IMR-90 (cell line): Measurements from ENCODE around the gene VMO1. TPM values are rescaled to one million over a fixed set of nuclear protein-coding genes. Genes with fewer than 3 reads are reported as not detected.

Source experiments
- ATAC-seq: fragments of 200-7000 bp; cut with Tn5 transposase; 2 replicates; pipeline ENCODE4 v1.9.1; 2020; ENCODE audit warnings: low read depth, mild to moderate bottlenecking, moderate library complexity
- BruUV-seq: library from RNA; stranded (reverse); fragments of 400-500 nt; replicated peaks from 2 replicates; lab custom pipeline; 2021; lab: Mats Ljungman, UMichigan
- CTCF ChIA-PET: fragments of 300-600 bp; formaldehyde crosslinking; extraction: SDS; loops from one replicate; lab custom pipeline; 2021; ENCODE audit warnings: antibody characterized with exemption; lab: Yijun Ruan, JAX
- POLR2A ChIA-PET: fragments of 300-600 bp; sonication (Branson Sonifier 250); formaldehyde crosslinking; loops from one replicate; lab custom pipeline; 2022; ENCODE audit warnings: antibody characterized with exemption; ENCODE audit not compliant: unreplicated experiment; lab: Charles Lee
- DNase-seq: peaks from one replicate; pipeline ENCODE4 v3.0.0; 2013
- H2AFZ ChIP-seq: replicated peaks from 2 replicates; pipeline ENCODE3; 2013; ENCODE audit warnings: low read length, mild to moderate bottlenecking; ENCODE audit not compliant: poor library complexity
- H2AK5ac ChIP-seq: 2 replicates; pipeline ENCODE4 v1.6.1; 2013; ENCODE audit warnings: low read depth, low read length, inconsistent platforms
- H2AK9ac ChIP-seq: replicated peaks from 2 replicates; pipeline ENCODE3; 2013; ENCODE audit warnings: mild to moderate bottlenecking, low read depth, low read length, moderate library complexity; ENCODE audit not compliant: poor library complexity
- H2BK120ac ChIP-seq: 2 replicates; pipeline ENCODE4 v1.6.1; 2013; ENCODE audit warnings: low read depth, low read length, inconsistent platforms
- H2BK15ac ChIP-seq: 3 replicates; pipeline ENCODE4 v1.6.1; 2013; ENCODE audit warnings: low read depth, low read length, inconsistent platforms
- H2BK20ac ChIP-seq: 2 replicates; pipeline ENCODE4 v1.6.1; 2013; ENCODE audit warnings: low read depth, mild to moderate bottlenecking, inconsistent platforms, low read length, moderate library complexity
- H2BK5ac ChIP-seq: 2 replicates; pipeline ENCODE4 v1.6.1; 2013; ENCODE audit warnings: mild to moderate bottlenecking, low read depth, low read length, inconsistent platforms; ENCODE audit not compliant: poor library complexity, severe bottlenecking
- H3K14ac ChIP-seq: replicated peaks from 2 replicates; pipeline ENCODE4 v1.6.1; 2013; ENCODE audit warnings: low read depth, low read length, inconsistent platforms
- H3K18ac ChIP-seq: 2 replicates; pipeline ENCODE4 v1.6.1; 2013; ENCODE audit warnings: low read depth, low read length, control low read depth
- H3K23ac ChIP-seq: 2 replicates; pipeline ENCODE4 v1.6.1; 2013; ENCODE audit warnings: low read depth, low read length, inconsistent platforms
- H3K27ac ChIP-seq: 2 replicates; pipeline ENCODE4 v1.5.1; 2013; ENCODE audit warnings: mild to moderate bottlenecking, control low read depth, low read length; ENCODE audit not compliant: insufficient read depth
- H3K27me3 ChIP-seq: 2 replicates; pipeline ENCODE4 v1.6.1; 2013; ENCODE audit warnings: low read length; ENCODE audit not compliant: control insufficient read depth, insufficient read depth
- H3K36me3 ChIP-seq: 2 replicates; pipeline ENCODE4 v1.6.1; 2013; ENCODE audit warnings: low read length, mixed read lengths; ENCODE audit not compliant: control insufficient read depth, insufficient read depth
- H3K4ac ChIP-seq: 2 replicates; pipeline ENCODE4 v1.6.1; 2013; ENCODE audit warnings: low read depth, low read length, inconsistent platforms
- H3K4me1 ChIP-seq: 2 replicates; pipeline ENCODE4 v1.6.1; 2013; ENCODE audit warnings: low read length, mixed read lengths; ENCODE audit not compliant: control insufficient read depth, insufficient read depth
- H3K4me2 ChIP-seq: 2 replicates; pipeline ENCODE4 v1.6.1; 2013; ENCODE audit warnings: low read depth, mild to moderate bottlenecking, control low read depth, low read length, moderate library complexity
- H3K4me3 ChIP-seq: 2 replicates; pipeline ENCODE4 v1.5.1; 2013; ENCODE audit warnings: low read depth, mild to moderate bottlenecking, control low read depth, low read length, moderate library complexity; ENCODE audit not compliant: insufficient read depth
- H3K56ac ChIP-seq: 2 replicates; pipeline ENCODE4 v1.6.1; 2013; ENCODE audit warnings: low read length, inconsistent platforms; ENCODE audit not compliant: insufficient read depth; ENCODE audit errors: extremely low read depth
- H3K79me1 ChIP-seq, 2 experiments: 2 replicates each; pipeline ENCODE4 v1.6.1; 2013; ENCODE audit warnings: low read length in 2 of 2, inconsistent platforms in 1 of 2, low read depth in 1 of 2
- H3K9ac ChIP-seq: 2 replicates; pipeline ENCODE4 v1.6.1; 2013; ENCODE audit warnings: low read depth, low read length, control low read depth
- H3K9me1 ChIP-seq: 2 replicates; pipeline ENCODE4 v1.6.1; 2013; ENCODE audit warnings: low read length, inconsistent platforms; ENCODE audit not compliant: insufficient read depth
- H3K9me3 ChIP-seq: 2 replicates; pipeline ENCODE4 v1.6.1; 2013; ENCODE audit warnings: low read length; ENCODE audit not compliant: control insufficient read depth, insufficient read depth
- H4K20me1 ChIP-seq: 2 replicates; pipeline ENCODE4 v1.6.1; 2013; ENCODE audit warnings: low read length, inconsistent platforms; ENCODE audit not compliant: insufficient read depth
- H4K5ac ChIP-seq: 2 replicates; pipeline ENCODE4 v1.6.1; 2013; ENCODE audit warnings: mild to moderate bottlenecking, low read depth, low read length, control low read depth
- H4K8ac ChIP-seq, 2 experiments: 2 replicates each; pipeline ENCODE4 v1.6.1; 2013; ENCODE audit warnings: low read depth in 2 of 2, low read length in 2 of 2, control low read depth in 1 of 2, inconsistent platforms in 1 of 2
- H4K91ac ChIP-seq: 2 replicates; pipeline ENCODE4 v1.6.1; 2013; ENCODE audit warnings: low read depth, low read length, inconsistent platforms; ENCODE audit not compliant: insufficient read depth
- BHLHE40 ChIP-seq: fragments of 150-350 bp; IDR thresholded peaks from 2 replicates; pipeline ENCODE4 v1.6.1; 2016; ENCODE audit warnings: mild to moderate bottlenecking, low read depth, low read length
- CEBPB ChIP-seq: IDR thresholded peaks from 2 replicates; pipeline ENCODE4 v1.6.1; 2012; ENCODE audit warnings: low read depth, low read length, improper control_type of control experiment
- CHD1 ChIP-seq: IDR thresholded peaks from 2 replicates; pipeline ENCODE4 v1.6.1; 2012; ENCODE audit warnings: low read depth, low read length, improper control_type of control experiment
- ELK1 ChIP-seq: fragments of 150-350 bp; IDR thresholded peaks from 2 replicates; pipeline ENCODE4 v1.6.1; 2016; ENCODE audit warnings: low read depth, mild to moderate bottlenecking, low read length, moderate library complexity, borderline replicate concordance
- FOS ChIP-seq: fragments of 150-350 bp; IDR thresholded peaks from 2 replicates; pipeline ENCODE4 v1.6.1; 2016; ENCODE audit warnings: low read depth, low read length
- MAFK ChIP-seq: IDR thresholded peaks from 2 replicates; pipeline ENCODE4 v1.6.1; 2012; ENCODE audit warnings: low read depth, low read length, improper control_type of control experiment
- MXI1 ChIP-seq: IDR thresholded peaks from 2 replicates; pipeline ENCODE4 v1.6.1; 2012; ENCODE audit warnings: low read depth, mild to moderate bottlenecking, low read length, moderate library complexity, borderline replicate concordance
- NFE2L2 ChIP-seq: fragments of 150-350 bp; IDR thresholded peaks from 2 replicates; pipeline ENCODE4 v1.6.1; 2016; ENCODE audit warnings: low read depth, mild to moderate bottlenecking, low read length
- RAD21 ChIP-seq: IDR thresholded peaks from 2 replicates; pipeline ENCODE4 v1.6.1; 2012; ENCODE audit warnings: low read length, improper control_type of control experiment
- RCOR1 ChIP-seq: IDR thresholded peaks from 2 replicates; pipeline ENCODE4 v1.6.1; 2012; ENCODE audit warnings: mild to moderate bottlenecking, low read length, improper control_type of control experiment; ENCODE audit not compliant: insufficient replicate concordance
- SMC3 ChIP-seq: fragments of 150-350 bp; IDR thresholded peaks from 2 replicates; pipeline ENCODE4 v1.6.1; 2016; ENCODE audit warnings: low read depth, mild to moderate bottlenecking, antibody characterized with exemption, low read length, moderate library complexity
- WGBS, 2 experiments: methylation state at CpG; one replicate each; pipeline versions ENCODE4 v1.1.5 to v1.1.7; 2013; ENCODE audit warnings: missing lambda C conversion rate in 2 of 2; ENCODE audit not compliant: insufficient read length in 1 of 2; ENCODE audit errors: extremely low coverage in 2 of 2; 5-methylcytosine and 5-hydroxymethylcytosine counted together
- dilution Hi-C: fragments of 300-500 bp; cut with HindIII; formaldehyde crosslinking; loops from one replicate; pipeline ENCODE4 v1.14.3; 2018; ENCODE audit warnings: low sequenced_read_pairs; ENCODE audit not compliant: unreplicated experiment
- in situ Hi-C: fragments of 300-500 bp; cut with MboI; formaldehyde crosslinking; loops from 3 replicates; pipeline ENCODE4 v1.14.3; 2019; ENCODE audit warnings: low sequenced_read_pairs, inconsistent platforms, mixed read lengths
- intact Hi-C: fragments of 100-400 bp; cut with micrococcal nuclease; formaldehyde crosslinking; loops from 2 replicates; pipeline ENCODE4 v1.10.0; 2022
- polyA plus RNA-seq, 3 experiments: library from polyadenylated mRNA; depleted of rRNA; stranded (reverse); fragments of >200 nt; gene quantifications; 2 replicates each; pipeline ENCODE4 v1.2.3, GENCODE V29; 2012; ENCODE audit warnings: low replicate concordance in 1 of 3
- total RNA-seq: library from RNA; depleted of rRNA; stranded (reverse); fragments of >200 nt; gene quantifications from 2 replicates; pipeline ENCODE4 v1.2.3, GENCODE V29; 2012
- TF ChIP-seq, protein P1 (sequence below): fragments of 150-350 bp; IDR thresholded peaks from 2 replicates; pipeline ENCODE4 v1.6.1; 2017; ENCODE audit warnings: mild to moderate bottlenecking, antibody characterized with exemption, low read length, low read depth

VMO1 gene
- total and polyA plus RNA-seq, 2 of the 4 experiments (the other 2 are of a cell fraction): 0.14 TPM; not detected in 1

GRCh38 chr17:4740025-4740351 is 46.2 kb downstream of the VMO1 start:
- no peak for TF ChIP-seq MXI1
- TF ChIP-seq, protein P1, sequence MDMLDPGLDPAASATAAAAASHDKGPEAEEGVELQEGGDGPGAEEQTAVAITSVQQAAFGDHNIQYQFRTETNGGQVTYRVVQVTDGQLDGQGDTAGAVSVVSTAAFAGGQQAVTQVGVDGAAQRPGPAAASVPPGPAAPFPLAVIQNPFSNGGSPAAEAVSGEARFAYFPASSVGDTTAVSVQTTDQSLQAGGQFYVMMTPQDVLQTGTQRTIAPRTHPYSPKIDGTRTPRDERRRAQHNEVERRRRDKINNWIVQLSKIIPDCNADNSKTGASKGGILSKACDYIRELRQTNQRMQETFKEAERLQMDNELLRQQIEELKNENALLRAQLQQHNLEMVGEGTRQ: no peak
- no peak for TF ChIP-seq NFE2L2
- no peak for TF ChIP-seq FOS
- no peak for TF ChIP-seq CHD1
- TF ChIP-seq BHLHE40: no peak
- TF ChIP-seq RAD21: no peak
- TF ChIP-seq CEBPB: no peak
- no peak for TF ChIP-seq MAFK
- TF ChIP-seq RCOR1: no peak
- TF ChIP-seq ELK1: no peak
- no peak for TF ChIP-seq SMC3
- Histone ChIP-seq H3K9me3 (no peaks in the 10 kb centered on the region), H4K20me1 (no peaks in the 10 kb centered on the region), H3K4me1 (peaks cover 7% of the 10 kb centered on the region; the same call in 1 of the 2 replicates), H2BK15ac (no peak overlapping the region), H3K27me3 (peaks cover 64% of the 10 kb centered on the region), H2AK5ac (no peak overlapping the region), H3K27ac (no peak overlapping the region), H3K79me1 (no peaks in the 10 kb centered on the region), H2BK120ac (no peak overlapping the region), H3K4me2 (peak overlapping the region; percentile 41), H3K18ac (no peak overlapping the region), H4K91ac (no peak overlapping the region), H3K14ac (no peak overlapping the region), H2BK5ac (no peak overlapping the region), H3K4me3 (peak overlapping the region; percentile 90), H2AK9ac (no peak overlapping the region), H2AFZ (peak overlapping the region; percentile 93), H3K4ac (no peak overlapping the region), H3K23ac (0 out of 2 replicates have a peak overlapping the region, but pooled peaks have one; percentile 7), H3K9ac (no peak overlapping the region), H2BK20ac (no peak overlapping the region), H4K8ac (no peak overlapping the region), H4K5ac (no peak overlapping the region), H3K56ac (no peak overlapping the region), H3K9me1 (no peaks in the 10 kb centered on the region), H3K36me3 (no peaks in the 10 kb centered on the region)
- CTCF ChIA-PET: no interaction called here
- no TSS peak for BruUV-seq
- DNase-seq (no peak), ATAC-seq (no peak)
- 9% methylated on average over 2 of the region's 13 CpGs; no CpG with 5 or more reads in 1 of the 2 experiments for WGBS, 2 experiments
- intact Hi-C loops: no loop called here
- POLR2A ChIA-PET: no interaction called here
- dilution Hi-C loops: no loop called here
- in situ Hi-C loops: no loop called here
